Fibroblast of skin of right quadriceps (primary cell): Measurements from ENCODE around the gene CMIP.
A peak's percentile ranks its signal among the peaks of the same experiment; 100 is the strongest.

ENCODE experiments used
- DNase-seq: peaks from one replicate; pipeline ENCODE4 v3.0.0-alpha.2; 2013

The CMIP gene

GRCh38 chr16:81448154-81449131, 3.8 kb downstream of the CMIP start:
- DNase-seq: no peak

GRCh38 chr16:81449241-81449640, 4.6 kb downstream of the CMIP start:
- DNase-seq: no peak

GRCh38 chr16:81449899-81450608, 5.4 kb downstream of the CMIP start:
- DNase-seq: no peak

GRCh38 chr16:81450783-81451491, 6.3 kb downstream of the CMIP start:
- no peak for DNase-seq

- no peak for DNase-seq
These were observed 7.4 kb downstream of the CMIP start for GRCh38 chr16:81451753-81452680.

GRCh38 chr16:81453091-81453728, 8.6 kb downstream of the CMIP start:
- no peak for DNase-seq

GRCh38 chr16:81454044-81454443, 9.4 kb downstream of the CMIP start:
- DNase-seq: no peak

- DNase-seq: no peak
These were observed 10.4 kb downstream of the CMIP start for GRCh38 chr16:81455006-81455405.

GRCh38 chr16:81455720-81456494, 11.3 kb downstream of the CMIP start:
- DNase-seq: no peak

- DNase-seq: no peak
These were observed 12.1 kb downstream of the CMIP start for GRCh38 chr16:81456523-81457325.

- peak; percentile 77 for DNase-seq
These were observed 12.9 kb downstream of the CMIP start for GRCh38 chr16:81457326-81458133.

- no peak for DNase-seq
These were observed 13.6 kb downstream of the CMIP start for GRCh38 chr16:81458149-81458669.

- no peak for DNase-seq
These were observed 14.4 kb downstream of the CMIP start for GRCh38 chr16:81458827-81459598.

GRCh38 chr16:81460075-81460474, 15.5 kb downstream of the CMIP start:
- DNase-seq: no peak

- no peak for DNase-seq
These were observed 16.6 kb downstream of the CMIP start for GRCh38 chr16:81461243-81461642.

GRCh38 chr16:81461766-81462165, 17.2 kb downstream of the CMIP start:
- no peak for DNase-seq

- DNase-seq: no peak
These were observed 18.1 kb downstream of the CMIP start for GRCh38 chr16:81462683-81463082.

GRCh38 chr16:81463296-81463890, 18.8 kb downstream of the CMIP start:
- DNase-seq: no peak
